Endothelial cell (in vitro differentiated cells): ENCODE data around the gene MECR. TPM values are rescaled to one million over a fixed set of nuclear protein-coding genes. Genes with fewer than 3 reads are reported as not detected.

Experiments used
- DNase-seq: peaks from one replicate; pipeline ENCODE4 v3.0.0; 2021; ENCODE audit warnings: low spot score
- H3K27ac Mint-ChIP-seq: one replicate; pipeline ENCODE4 v1.8.0; 2021; ENCODE audit warnings: mixed read lengths, inconsistent platforms; ENCODE audit not compliant: unreplicated experiment
- H3K27me3 Mint-ChIP-seq: one replicate; pipeline ENCODE4 v1.8.0; 2021; ENCODE audit warnings: mild to moderate bottlenecking, moderate library complexity, mixed read lengths, inconsistent platforms; ENCODE audit not compliant: unreplicated experiment
- H3K36me3 Mint-ChIP-seq: one replicate; pipeline ENCODE4 v1.8.0; 2021; ENCODE audit warnings: mild to moderate bottlenecking, low read depth, mixed read lengths, inconsistent platforms; ENCODE audit not compliant: unreplicated experiment
- H3K4me1 Mint-ChIP-seq: one replicate; pipeline ENCODE4 v1.8.0; 2021; ENCODE audit warnings: mild to moderate bottlenecking, mixed read lengths, inconsistent platforms; ENCODE audit not compliant: unreplicated experiment
- H3K4me3 Mint-ChIP-seq: one replicate; pipeline ENCODE4 v1.8.0; 2021; ENCODE audit warnings: mild to moderate bottlenecking, mixed read lengths, inconsistent platforms; ENCODE audit not compliant: unreplicated experiment
- H3K9me3 Mint-ChIP-seq: one replicate; pipeline ENCODE4 v1.8.0; 2021; ENCODE audit warnings: mixed read lengths, inconsistent platforms; ENCODE audit not compliant: unreplicated experiment
- CTCF ChIP-seq: fragments of 200-600 bp; sonication (generic); IDR thresholded peaks from one replicate; pipeline ENCODE4 v1.5.0; 2021; ENCODE audit warnings: antibody characterized with exemption; ENCODE audit not compliant: unreplicated experiment
- long read RNA-seq: library from polyadenylated mRNA; unstranded; transcript quantifications from one replicate; pipeline ENCODE4 v2.0.0, GENCODE V29; 2020; ENCODE audit not compliant: unreplicated experiment
- total RNA-seq: library from RNA; stranded (reverse); fragmentation: NEBNext Ultra II Directional; extraction: Animal tissue kit (Norgen Biotek cat#: 25700); gene quantifications from one replicate; pipeline ENCODE4 v1.2.1, GENCODE V29; 2021; ENCODE audit not compliant: unreplicated experiment

The MECR gene, protein sequence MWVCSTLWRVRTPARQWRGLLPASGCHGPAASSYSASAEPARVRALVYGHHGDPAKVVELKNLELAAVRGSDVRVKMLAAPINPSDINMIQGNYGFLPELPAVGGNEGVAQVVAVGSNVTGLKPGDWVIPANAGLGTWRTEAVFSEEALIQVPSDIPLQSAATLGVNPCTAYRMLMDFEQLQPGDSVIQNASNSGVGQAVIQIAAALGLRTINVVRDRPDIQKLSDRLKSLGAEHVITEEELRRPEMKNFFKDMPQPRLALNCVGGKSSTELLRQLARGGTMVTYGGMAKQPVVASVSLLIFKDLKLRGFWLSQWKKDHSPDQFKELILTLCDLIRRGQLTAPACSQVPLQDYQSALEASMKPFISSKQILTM
- total RNA-seq: 20.2 TPM
- long read RNA-seq, transcript MECR-201 (10 exons, 1,353 nt): major isoform, 17 of 24 reads
- long read RNA-seq, partial matches to known transcripts: 0 of 24 reads
- long read RNA-seq, other reads (novel, unspliced or antisense): 4 of 24 reads

- TF ChIP-seq CTCF: no peak
- Mint-ChIP-seq H3K36me3 (peaks cover 4% of the 10 kb centered on the region), H3K9me3 (no peaks in the 10 kb centered on the region), H3K27me3 (peaks cover 5% of the 10 kb centered on the region), H3K4me1 (peaks cover 17% of the 10 kb centered on the region), H3K27ac (peak within 1 kb of the TSS; percentile 87), H3K4me3 (peak within 1 kb of the TSS; percentile 95)
- peak; percentile 96 for DNase-seq
These were observed at the start of gene MECR for GRCh38 chr1:29230553-29231378. MECR (minus strand) TSS chr1:29230934; CDS start chr1:29230906, 28 bp downstream.

- DNase-seq: no peak
- no peak overlapping the region for H3K27ac Mint-ChIP-seq
- TF ChIP-seq CTCF: no peak
- H3K36me3 Mint-ChIP-seq: no peaks in the 10 kb centered on the region
- H3K4me3 Mint-ChIP-seq: no peak overlapping the region
- H3K9me3 Mint-ChIP-seq: no peaks in the 10 kb centered on the region
- H3K27me3 Mint-ChIP-seq: peaks cover 7% of the 10 kb centered on the region
- H3K4me1 Mint-ChIP-seq: peaks cover 6% of the 10 kb centered on the region
These were observed 49.2 kb upstream of the MECR start for GRCh38 chr1:29279951-29280391.

GRCh38 chr1:29279406-29279805 is 48.7 kb upstream of the MECR start:
- Mint-ChIP-seq H3K4me3 (no peak overlapping the region), H3K27ac (no peak overlapping the region), H3K27me3 (peaks cover 7% of the 10 kb centered on the region), H3K4me1 (peaks cover 5% of the 10 kb centered on the region), H3K9me3 (no peaks in the 10 kb centered on the region), H3K36me3 (no peaks in the 10 kb centered on the region)
- no peak for DNase-seq
- no peak for TF ChIP-seq CTCF

DNA sequence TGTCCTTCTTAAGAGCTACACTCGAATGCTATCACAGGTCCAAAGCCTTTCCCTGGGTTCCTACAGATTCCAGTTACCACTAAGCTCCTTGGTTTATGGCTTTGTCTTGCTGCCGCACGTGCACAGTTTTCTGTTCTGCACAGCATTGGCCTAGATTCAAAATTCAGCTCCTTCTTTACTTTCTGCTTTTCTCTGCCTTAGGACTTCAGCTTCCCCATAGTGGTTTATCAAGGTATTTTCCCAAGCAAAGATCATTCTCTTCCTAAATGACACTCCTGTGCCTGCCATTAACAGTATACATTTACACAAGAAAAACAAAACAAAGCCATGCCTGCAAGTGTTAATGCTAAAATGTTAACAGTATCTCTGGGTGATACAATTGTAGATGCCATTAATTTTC is 47.4 kb upstream of the MECR start:
- H3K27me3 Mint-ChIP-seq: peaks cover 7% of the 10 kb centered on the region
- no peak for DNase-seq
- H3K36me3 Mint-ChIP-seq: no peaks in the 10 kb centered on the region
- H3K4me1 Mint-ChIP-seq: no peaks in the 10 kb centered on the region
- H3K9me3 Mint-ChIP-seq: no peaks in the 10 kb centered on the region
- TF ChIP-seq CTCF: no peak
- H3K27ac Mint-ChIP-seq: no peak overlapping the region
- no peak overlapping the region for H3K4me3 Mint-ChIP-seq
